Measurements from ENCODE around the gene NTN3.

DNA sequence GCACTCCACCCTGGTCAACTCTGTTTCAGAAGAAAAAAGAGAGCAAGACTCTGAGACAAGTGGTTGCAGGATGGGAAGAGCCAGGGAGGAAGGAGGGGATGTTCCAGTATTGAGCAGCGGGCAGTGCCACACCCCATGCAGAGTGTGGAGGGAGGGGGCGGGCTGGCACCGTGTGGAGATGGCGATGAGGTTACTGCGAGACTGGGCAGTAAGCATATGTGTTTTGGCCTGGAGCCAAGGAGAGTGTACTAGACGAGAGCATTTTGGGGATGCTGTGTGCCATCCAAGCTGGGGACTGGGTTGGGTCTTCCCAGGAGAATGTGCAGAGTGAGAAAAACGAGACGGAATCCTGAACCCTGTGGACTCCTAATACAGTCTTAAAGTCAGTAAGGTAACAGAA, 7.2 kb downstream of the NTN3 start:
- TF ChIP-seq, protein P1, sequence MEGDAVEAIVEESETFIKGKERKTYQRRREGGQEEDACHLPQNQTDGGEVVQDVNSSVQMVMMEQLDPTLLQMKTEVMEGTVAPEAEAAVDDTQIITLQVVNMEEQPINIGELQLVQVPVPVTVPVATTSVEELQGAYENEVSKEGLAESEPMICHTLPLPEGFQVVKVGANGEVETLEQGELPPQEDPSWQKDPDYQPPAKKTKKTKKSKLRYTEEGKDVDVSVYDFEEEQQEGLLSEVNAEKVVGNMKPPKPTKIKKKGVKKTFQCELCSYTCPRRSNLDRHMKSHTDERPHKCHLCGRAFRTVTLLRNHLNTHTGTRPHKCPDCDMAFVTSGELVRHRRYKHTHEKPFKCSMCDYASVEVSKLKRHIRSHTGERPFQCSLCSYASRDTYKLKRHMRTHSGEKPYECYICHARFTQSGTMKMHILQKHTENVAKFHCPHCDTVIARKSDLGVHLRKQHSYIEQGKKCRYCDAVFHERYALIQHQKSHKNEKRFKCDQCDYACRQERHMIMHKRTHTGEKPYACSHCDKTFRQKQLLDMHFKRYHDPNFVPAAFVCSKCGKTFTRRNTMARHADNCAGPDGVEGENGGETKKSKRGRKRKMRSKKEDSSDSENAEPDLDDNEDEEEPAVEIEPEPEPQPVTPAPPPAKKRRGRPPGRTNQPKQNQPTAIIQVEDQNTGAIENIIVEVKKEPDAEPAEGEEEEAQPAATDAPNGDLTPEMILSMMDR (IDR thresholded peaks at IDR 0.05): no peak
- TF ChIP-seq POLR2A (IDR thresholded peaks at IDR 0.05): no peak
